Measurements from ENCODE around the gene RAP1GAP. TPM values are rescaled to one million over a fixed set of nuclear protein-coding genes. Genes with fewer than 3 reads are reported as not detected.

Gene RAP1GAP
- total and polyA plus RNA-seq, 2 donors from 2014 or later, result 39.2 to 200 TPM

- FAIRE-seq (no peak), DNase-seq (peak in 3 of 5 donors; percentile 54 to 71 (median 57))
- Histone ChIP-seq H3K27ac (ENCODE audit: low read depth in 2 of 2, low read length in 2 of 2) (peak overlapping the region; percentile 90 to 94), H3K4me1 (ENCODE audit: control insufficient read depth in 2 of 3, insufficient read depth in 2 of 3, low read depth in 1 of 3, low read length in 3 of 3) (peaks cover 0 to 44% (median 31%) of the 10 kb centered on the region in 3 donors), H3K36me3 (ENCODE audit: control insufficient read depth in 2 of 3, insufficient read depth in 3 of 3, low read length in 3 of 3) (peaks cover 0 to 4% (median 0%) of the 10 kb centered on the region in 3 donors), H3K4me3 (ENCODE audit: low read length in 3 of 3) (no peak overlapping the region), H3K27me3 (ENCODE audit: control insufficient read depth, insufficient read depth, low read length) (no peaks in the 10 kb centered on the region), H3K9ac (ENCODE audit: low read length in 3 of 3) (peak overlapping the region in 1 of 3 donors; percentile 74), H3K9me3 (ENCODE audit: control insufficient read depth in 2 of 3, insufficient read depth in 1 of 3, low read length in 3 of 3) (no peaks in the 10 kb centered on the region)
- no peak for TF ChIP-seq CTCF (IDR thresholded peaks at IDR 0.05; ENCODE audit: borderline replicate concordance, extremely low read depth, insufficient read depth)
- intact Hi-C loops (cut with DNase I), result no loop called here
Observed at GRCh38 chr1:21634806-21635535, 34.2 kb downstream of the RAP1GAP start.

GRCh38 chr1:21633992-21634805 lies 35.0 kb downstream of the RAP1GAP start:
- no peak for FAIRE-seq
- no peak for TF ChIP-seq CTCF (IDR thresholded peaks at IDR 0.05; ENCODE audit: borderline replicate concordance, extremely low read depth, insufficient read depth)
- H3K9ac ChIP-seq (ENCODE audit: low read length in 3 of 3), result peak overlapping the region in 1 of 3 donors; percentile 74
- peaks cover 0 to 39% (median 26%) of the 10 kb centered on the region in 3 donors for H3K4me1 ChIP-seq (ENCODE audit: control insufficient read depth in 2 of 3, insufficient read depth in 2 of 3, low read depth in 1 of 3, low read length in 3 of 3)
- intact Hi-C loops (cut with DNase I), result no loop called here
- H3K4me3 ChIP-seq (ENCODE audit: low read length in 3 of 3), result no peak overlapping the region
- DNase-seq, result no peak
- H3K27ac ChIP-seq (ENCODE audit: low read depth in 2 of 2, low read length in 2 of 2), result peak overlapping the region; percentile 90 to 94
- H3K27me3 ChIP-seq (ENCODE audit: control insufficient read depth, insufficient read depth, low read length), result no peaks in the 10 kb centered on the region
- H3K9me3 ChIP-seq (ENCODE audit: control insufficient read depth in 2 of 3, insufficient read depth in 1 of 3, low read length in 3 of 3), result no peaks in the 10 kb centered on the region
- peaks cover 0 to 4% (median 0%) of the 10 kb centered on the region in 3 donors for H3K36me3 ChIP-seq (ENCODE audit: control insufficient read depth in 2 of 3, insufficient read depth in 3 of 3, low read length in 3 of 3)

- peaks cover 0 to 4% (median 0%) of the 10 kb centered on the region in 3 donors for H3K36me3 ChIP-seq (ENCODE audit: control insufficient read depth in 2 of 3, insufficient read depth in 3 of 3, low read length in 3 of 3)
- intact Hi-C loops (cut with DNase I), result no loop called here
- TF ChIP-seq CTCF (IDR thresholded peaks at IDR 0.05; ENCODE audit: borderline replicate concordance, extremely low read depth, insufficient read depth), result no peak
- DNase-seq (no peak), FAIRE-seq (no peak)
- no peaks in the 10 kb centered on the region for H3K9me3 ChIP-seq (ENCODE audit: control insufficient read depth in 2 of 3, insufficient read depth in 1 of 3, low read length in 3 of 3)
- no peak overlapping the region for H3K4me3 ChIP-seq (ENCODE audit: low read length in 3 of 3)
- H3K9ac ChIP-seq (ENCODE audit: low read length in 3 of 3), result peak overlapping the region in 1 of 3 donors; percentile 41
- peak overlapping the region; percentile 90 to 94 for H3K27ac ChIP-seq (ENCODE audit: low read depth in 2 of 2, low read length in 2 of 2)
- peaks cover 0 to 35% (median 16%) of the 10 kb centered on the region in 3 donors for H3K4me1 ChIP-seq (ENCODE audit: control insufficient read depth in 2 of 3, insufficient read depth in 2 of 3, low read depth in 1 of 3, low read length in 3 of 3)
- H3K27me3 ChIP-seq (ENCODE audit: control insufficient read depth, insufficient read depth, low read length), result no peaks in the 10 kb centered on the region
Observed at GRCh38 chr1:21633141-21633755, 35.9 kb downstream of the RAP1GAP start.
